Fibroblast of mammary gland (primary cell): Measurements from ENCODE around the gene PAK6.

Experiments
- DNase-seq: peaks from one replicate; pipeline ENCODE4 v3.0.0-alpha.2; 2010; ENCODE audit warnings: low read depth
- H3K4me3 ChIP-seq: 2 replicates; pipeline ENCODE4 v1.5.1; 2011; ENCODE audit warnings: low read depth, mild to moderate bottlenecking, low read length, moderate library complexity; ENCODE audit not compliant: control insufficient read depth
- CTCF ChIP-seq: conservative IDR thresholded peaks from 2 replicates; pipeline ENCODE4 v1.5.1; 2011; ENCODE audit warnings: low read depth, low read length, inconsistent platforms; ENCODE audit not compliant: control insufficient read depth, insufficient read depth

PAK6 gene

GRCh38 chr15:40246496-40247280, 7.8 kb downstream of the PAK6 start:
- no peak for DNase-seq
- no peak overlapping the region for H3K4me3 ChIP-seq
- no peak for TF ChIP-seq CTCF

- H3K4me3 ChIP-seq: no peak overlapping the region
Observed at GRCh38 chr15:40247406-40247971, 8.6 kb downstream of the PAK6 start.

GRCh38 chr15:40248006-40248783, 9.3 kb downstream of the PAK6 start:
- no peak for DNase-seq
- no peak overlapping the region for H3K4me3 ChIP-seq
- TF ChIP-seq CTCF: no peak

More at GRCh38 chr15:40247406-40247971, 8.6 kb downstream of the PAK6 start:
- no peak for TF ChIP-seq CTCF
- DNase-seq: no peak

- no peak overlapping the region for H3K4me3 ChIP-seq
- no peak for TF ChIP-seq CTCF
- no peak for DNase-seq
Observed at GRCh38 chr15:40249477-40250303, 10.8 kb downstream of the PAK6 start.

- H3K4me3 ChIP-seq: no peak overlapping the region
- no peak for TF ChIP-seq CTCF
- no peak for DNase-seq
Observed at GRCh38 chr15:40250304-40250656, 11.4 kb downstream of the PAK6 start.

GRCh38 chr15:40250771-40251483, 12.1 kb downstream of the PAK6 start:
- H3K4me3 ChIP-seq: no peak overlapping the region
- no peak for TF ChIP-seq CTCF

More at GRCh38 chr15:40250771-40251483, 12.1 kb downstream of the PAK6 start:
- DNase-seq: no peak
